CD14-positive monocyte (primary cell): Measurements from ENCODE around the gene DIDO1. TPM values are rescaled to one million over a fixed set of nuclear protein-coding genes. Genes with fewer than 3 reads are reported as not detected.
A peak's percentile ranks its signal among the peaks of the same experiment; 100 is the strongest.
"Not testable (repeated sequence)": the region's sequence is repeated elsewhere in the genome, so short reads cannot be mapped to it uniquely, and the experiment has no call there.

Experiments used
- DNase-seq, 3 donors: peaks; one replicate each; pipeline ENCODE4 v3.0.0-alpha.2; 2011 to 2022
- H2AFZ ChIP-seq: 2 replicates; pipeline ENCODE4 v1.6.0; 2012; ENCODE audit warnings: mild to moderate bottlenecking, low read depth, low read length, inconsistent platforms; ENCODE audit not compliant: insufficient read depth, poor library complexity, severe bottlenecking
- H3K27ac ChIP-seq, 2 donors: 1 replicate in 1 of 2; 2 replicates in 1 of 2; pipeline ENCODE4 v1.5.1; 2012 to 2013; ENCODE audit warnings: low read length in 2 of 2, control low read depth in 1 of 2, inconsistent platforms in 1 of 2, low read depth in 1 of 2, mild to moderate bottlenecking in 1 of 2
- H3K27me3 ChIP-seq, 2 donors: one replicate each; pipeline versions ENCODE4 v1.6.0 to v1.6.1; 2011 to 2013; ENCODE audit warnings: low read length in 2 of 2; ENCODE audit not compliant: control insufficient read depth in 2 of 2, insufficient read depth in 2 of 2
- H3K36me3 ChIP-seq, 2 donors: replicated peaks in 1 of 2; 1 replicate in 1 of 2; 2 replicates in 1 of 2; pipeline versions ENCODE4 v1.5.1 to v1.6.1; 2012 to 2013; ENCODE audit warnings: low read length in 2 of 2, control low read depth in 1 of 2, inconsistent platforms in 1 of 2, mild to moderate bottlenecking in 1 of 2; ENCODE audit not compliant: insufficient read depth in 2 of 2, control insufficient read depth in 1 of 2
- H3K4me1 ChIP-seq, 2 donors: 1 replicate in 1 of 2; 2 replicates in 1 of 2; pipeline versions ENCODE4 v1.5.1 to v1.6.1; 2012 to 2013; ENCODE audit warnings: low read length in 2 of 2, control low read depth in 1 of 2, inconsistent platforms in 1 of 2, mild to moderate bottlenecking in 1 of 2, moderate library complexity in 1 of 2; ENCODE audit not compliant: insufficient read depth in 2 of 2, control insufficient read depth in 1 of 2
- H3K4me2 ChIP-seq: replicated peaks from 2 replicates; pipeline ENCODE3; 2012; ENCODE audit warnings: low read length, moderate library complexity, mild to moderate bottlenecking; ENCODE audit not compliant: poor library complexity, severe bottlenecking; ENCODE audit errors: extremely low read depth
- H3K4me3 ChIP-seq, 3 experiments: fragments of 200-600 bp in 1 of 3; sonication (generic) in 1 of 3; replicated peaks in 1 of 3; 1 replicate in 2 of 3; 2 replicates in 1 of 3; pipeline ENCODE4 v1.5.1; 2011 to 2013; ENCODE audit warnings: low read length in 3 of 3, mild to moderate bottlenecking in 3 of 3, control low read depth in 2 of 3, low read depth in 2 of 3, inconsistent platforms in 1 of 3, moderate library complexity in 1 of 3
- H3K79me2 ChIP-seq: 2 replicates; pipeline ENCODE4 v1.6.0; 2012; ENCODE audit warnings: mild to moderate bottlenecking, control low read depth, inconsistent platforms, low read length, moderate library complexity; ENCODE audit not compliant: insufficient read depth
- H3K9ac ChIP-seq: 2 replicates; pipeline ENCODE4 v1.6.0; 2017; ENCODE audit warnings: low read length, mild to moderate bottlenecking; ENCODE audit not compliant: insufficient read depth, poor library complexity, severe bottlenecking
- H3K9me3 ChIP-seq, 2 donors: replicated peaks in 1 of 2; 1 replicate in 1 of 2; 2 replicates in 1 of 2; pipeline versions ENCODE4 v1.5.1 to v1.6.1; 2012 to 2013; ENCODE audit warnings: low read length in 2 of 2, control low read depth in 1 of 2; ENCODE audit not compliant: control insufficient read depth in 1 of 2, insufficient read depth in 1 of 2
- H4K20me1 ChIP-seq: 2 replicates; pipeline ENCODE4 v1.6.0; 2012; ENCODE audit warnings: mild to moderate bottlenecking, low read length, control low read depth, moderate library complexity; ENCODE audit not compliant: insufficient read depth
- H3K27ac Mint-ChIP-seq, 7 donors: one replicate each; pipeline ENCODE4 v1.8.0; 2020; ENCODE audit warnings: mild to moderate bottlenecking in 7 of 7, mixed read lengths in 7 of 7, moderate library complexity in 6 of 7, inconsistent platforms in 2 of 7
- H3K27me3 Mint-ChIP-seq, 3 donors: one replicate each; pipeline ENCODE4 v1.8.0; 2021 to 2022; ENCODE audit warnings: low read depth in 3 of 3, mild to moderate bottlenecking in 3 of 3, mixed read lengths in 3 of 3, moderate library complexity in 3 of 3, inconsistent platforms in 1 of 3
- H3K36me3 Mint-ChIP-seq, 2 donors: one replicate each; pipeline ENCODE4 v1.8.0; 2020; ENCODE audit warnings: mixed read lengths in 2 of 2, inconsistent platforms in 1 of 2, mild to moderate bottlenecking in 1 of 2
- H3K4me1 Mint-ChIP-seq: one replicate; pipeline ENCODE4 v1.8.0; 2020; ENCODE audit warnings: mild to moderate bottlenecking, mixed read lengths
- H3K4me3 Mint-ChIP-seq, 2 donors: one replicate each; pipeline ENCODE4 v1.8.0; 2020; ENCODE audit warnings: mild to moderate bottlenecking in 2 of 2, mixed read lengths in 2 of 2, moderate library complexity in 1 of 2
- H3K9me3 Mint-ChIP-seq, 7 donors: one replicate each; pipeline ENCODE4 v1.8.0; 2020 to 2022; ENCODE audit warnings: mixed read lengths in 7 of 7, mild to moderate bottlenecking in 6 of 7, moderate library complexity in 6 of 7, inconsistent platforms in 2 of 7
- WGBS: methylation state at CpG from one replicate; pipeline ENCODE4 v1.1.5; 2013; ENCODE audit warnings: missing lambda C conversion rate; ENCODE audit not compliant: insufficient coverage; 5-methylcytosine and 5-hydroxymethylcytosine counted together
- intact Hi-C, 2 donors: fragments of 100-400 bp; cut with micrococcal nuclease; formaldehyde crosslinking; loops; one replicate each; pipeline versions ENCODE4 v1.15.0 to v1.15.1; 2023
- polyA plus RNA-seq, 3 donors: library from polyadenylated mRNA; depleted of rRNA in 1 of 3; unstranded in 2 of 3; stranded (reverse) in 1 of 3; fragments of 300-500 nt in 2 of 3; fragments of >200 nt in 1 of 3; fragmentation: Illumina TruSeq in 2 of 3; gene quantifications; 1 replicate in 2 of 3; 2 replicates in 1 of 3; pipeline ENCODE4 v1.2.3, GENCODE V29; 2012 to 2021
- TF ChIP-seq, protein P1 (sequence below): fragments of 200-600 bp; IDR thresholded peaks from one replicate; pipeline ENCODE4 v1.8.0; 2022; ENCODE audit warnings: antibody characterized with exemption, mild to moderate bottlenecking

Gene DIDO1
- polyA plus RNA-seq, 3 donors, result 8.5 to 23.8 (median 12.9) TPM

GRCh38 chr20:62850333-62850974 is 75.9 kb downstream of the DIDO1 start:
- H3K27ac ChIP-seq, result no peak overlapping the region
- WGBS, result 98% methylated on average over 22 of the region's 22 CpGs
- no peak for DNase-seq
- no peaks in the 10 kb centered on the region for H4K20me1 ChIP-seq
- TF ChIP-seq, protein P1, sequence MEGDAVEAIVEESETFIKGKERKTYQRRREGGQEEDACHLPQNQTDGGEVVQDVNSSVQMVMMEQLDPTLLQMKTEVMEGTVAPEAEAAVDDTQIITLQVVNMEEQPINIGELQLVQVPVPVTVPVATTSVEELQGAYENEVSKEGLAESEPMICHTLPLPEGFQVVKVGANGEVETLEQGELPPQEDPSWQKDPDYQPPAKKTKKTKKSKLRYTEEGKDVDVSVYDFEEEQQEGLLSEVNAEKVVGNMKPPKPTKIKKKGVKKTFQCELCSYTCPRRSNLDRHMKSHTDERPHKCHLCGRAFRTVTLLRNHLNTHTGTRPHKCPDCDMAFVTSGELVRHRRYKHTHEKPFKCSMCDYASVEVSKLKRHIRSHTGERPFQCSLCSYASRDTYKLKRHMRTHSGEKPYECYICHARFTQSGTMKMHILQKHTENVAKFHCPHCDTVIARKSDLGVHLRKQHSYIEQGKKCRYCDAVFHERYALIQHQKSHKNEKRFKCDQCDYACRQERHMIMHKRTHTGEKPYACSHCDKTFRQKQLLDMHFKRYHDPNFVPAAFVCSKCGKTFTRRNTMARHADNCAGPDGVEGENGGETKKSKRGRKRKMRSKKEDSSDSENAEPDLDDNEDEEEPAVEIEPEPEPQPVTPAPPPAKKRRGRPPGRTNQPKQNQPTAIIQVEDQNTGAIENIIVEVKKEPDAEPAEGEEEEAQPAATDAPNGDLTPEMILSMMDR, result no peak
- H3K9ac ChIP-seq, result no peak overlapping the region
- Mint-ChIP-seq H3K27ac (no peak overlapping the region), H3K9me3 (no peaks in the 10 kb centered on the region), H3K4me1 (peaks cover 3% of the 10 kb centered on the region), H3K27me3 (peaks cover 0 to 2% (median 0%) of the 10 kb centered on the region in 3 donors), H3K4me3 (peak overlapping the region in 1 of 2 donors; percentile 14), H3K36me3 (peaks cover 57 to 67% of the 10 kb centered on the region in 2 donors)
- intact Hi-C loops, result loop anchor here in 1 of 2 donors (10.0 kb wide), 1 partner anchor 546 kb away; the partner anchor contains the start of gene ADRM1
- H3K4me2 ChIP-seq, result no peak overlapping the region
- H3K4me3 ChIP-seq, result no peak overlapping the region
- H3K4me1 ChIP-seq, result no peaks in the 10 kb centered on the region
- no peaks in the 10 kb centered on the region for H3K79me2 ChIP-seq
- no peak overlapping the region for H2AFZ ChIP-seq
- H3K36me3 ChIP-seq, result peaks cover 30 to 60% of the 10 kb centered on the region in 2 donors
- H3K27me3 ChIP-seq, result no peaks in the 10 kb centered on the region
- no peaks in the 10 kb centered on the region for H3K9me3 ChIP-seq

- Mint-ChIP-seq H3K9me3 (peaks cover 0 to 5% (median 0%) of the 10 kb centered on the region in 7 donors), H3K27ac (no peak overlapping the region), H3K27me3 (peaks cover 0 to 3% (median 0%) of the 10 kb centered on the region in 3 donors), H3K4me1 (peaks cover 3% of the 10 kb centered on the region), H3K4me3 (no peak overlapping the region), H3K36me3 (peaks cover 54 to 64% of the 10 kb centered on the region in 2 donors)
- H2AFZ ChIP-seq, result no peak overlapping the region
- no peak overlapping the region for H3K4me2 ChIP-seq
- DNase-seq, result no peak
- H3K9me3 ChIP-seq, result no peaks in the 10 kb centered on the region
- no peaks in the 10 kb centered on the region for H4K20me1 ChIP-seq
- no peaks in the 10 kb centered on the region for H3K4me1 ChIP-seq
- H3K36me3 ChIP-seq, result peaks cover 29 to 52% of the 10 kb centered on the region in 2 donors
- intact Hi-C loops, result no loop called here
- no peaks in the 10 kb centered on the region for H3K27me3 ChIP-seq
- H3K4me3 ChIP-seq, result no peak overlapping the region
- H3K9ac ChIP-seq, result no peak overlapping the region
- no peak overlapping the region for H3K27ac ChIP-seq
- TF ChIP-seq, protein P1, result no peak
- no peaks in the 10 kb centered on the region for H3K79me2 ChIP-seq
These were observed 76.9 kb downstream of the DIDO1 start for GRCh38 chr20:62849431-62849830.

GRCh38 chr20:62848917-62849316 is 77.4 kb downstream of the DIDO1 start:
- H3K4me2 ChIP-seq, H3K4me3 ChIP-seq, H3K27ac Mint-ChIP-seq, H3K9me3 ChIP-seq, H4K20me1 ChIP-seq, H3K27me3 ChIP-seq, H3K4me1 Mint-ChIP-seq, DNase-seq, H3K27me3 Mint-ChIP-seq, H3K9ac ChIP-seq, H3K9me3 Mint-ChIP-seq, H2AFZ ChIP-seq, H3K27ac ChIP-seq, H3K4me3 Mint-ChIP-seq, H3K79me2 ChIP-seq, H3K4me1 ChIP-seq, intact Hi-C loops: not testable (repeated sequence)
- H3K36me3 Mint-ChIP-seq, result peaks cover 52 to 59% of the 10 kb centered on the region in 2 donors
- 100% methylated on average over 1 of the region's 7 CpGs for WGBS
- H3K36me3 ChIP-seq, result peaks cover 26 to 47% of the 10 kb centered on the region in 2 donors
